ENCODE data around the gene DGUOK.
"Not testable (repeated sequence)": the region's sequence is repeated elsewhere in the genome, so short reads cannot be mapped to it uniquely, and the experiment has no call there.

Gene DGUOK

GRCh38 chr2:73925033-73925704 is 1.5 kb upstream of the DGUOK start:
- H3K27ac Mint-ChIP-seq: peak overlapping the region; percentile 11
- peaks cover 21% of the 10 kb centered on the region for H3K36me3 Mint-ChIP-seq (ENCODE audit: low read depth)
- H3K4me1 Mint-ChIP-seq (ENCODE audit: low read depth): peaks cover 35% of the 10 kb centered on the region
- no peak overlapping the region for H3K4me3 Mint-ChIP-seq
- no peak for DNase-seq
- no peaks in the 10 kb centered on the region for H3K9me3 Mint-ChIP-seq
- H3K27me3 Mint-ChIP-seq: no peaks in the 10 kb centered on the region

DNA sequence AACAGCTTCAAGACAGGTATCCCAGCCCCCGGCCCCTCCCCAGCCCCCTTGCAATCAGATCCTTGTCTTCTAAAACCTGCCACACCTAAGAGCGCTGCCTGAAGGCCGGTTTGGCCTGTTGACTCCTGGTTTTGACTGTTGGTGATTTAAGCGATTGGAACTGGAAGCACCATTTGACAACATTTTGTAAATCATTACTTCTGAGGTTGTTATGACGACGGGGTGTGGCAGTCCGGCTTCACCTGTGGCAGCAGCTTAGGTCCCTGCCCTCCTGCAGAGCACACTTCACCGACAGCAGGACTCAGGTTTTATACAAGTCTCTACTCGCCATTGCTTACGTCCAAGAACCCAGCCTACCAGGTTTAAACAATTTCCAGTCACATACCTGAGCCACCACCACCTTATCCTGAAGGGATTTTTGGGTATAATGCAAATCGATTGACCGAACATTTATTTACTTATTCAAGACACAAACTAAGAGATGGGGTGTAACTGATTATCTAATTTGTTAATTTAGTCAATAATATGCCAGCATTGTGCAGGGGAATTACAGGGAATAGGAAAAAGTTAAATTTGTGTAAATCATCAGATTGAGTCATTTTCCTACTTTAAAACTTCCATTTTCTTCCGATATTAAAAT is 707 bp upstream of the DGUOK start:
- Mint-ChIP-seq H3K36me3 (ENCODE audit: low read depth) (peaks cover 22% of the 10 kb centered on the region), H3K4me1 (ENCODE audit: low read depth) (peaks cover 41% of the 10 kb centered on the region), H3K9me3 (no peaks in the 10 kb centered on the region), H3K27me3 (no peaks in the 10 kb centered on the region), H3K4me3 (peak overlapping the region; percentile 95), H3K27ac (peak overlapping the region; percentile 83)
- DNase-seq: no peak

- peak overlapping the region; percentile 96 for H3K27ac Mint-ChIP-seq
- H3K36me3 Mint-ChIP-seq (ENCODE audit: low read depth): peaks cover 29% of the 10 kb centered on the region
- H3K4me3 Mint-ChIP-seq: peak overlapping the region; percentile 95
- H3K9me3 Mint-ChIP-seq: no peaks in the 10 kb centered on the region
- DNase-seq: no peak
- H3K4me1 Mint-ChIP-seq (ENCODE audit: low read depth): peaks cover 53% of the 10 kb centered on the region
- no peaks in the 10 kb centered on the region for H3K27me3 Mint-ChIP-seq
Observed at GRCh38 chr2:73927344-73927743, 664 bp downstream of the DGUOK start.

DNA sequence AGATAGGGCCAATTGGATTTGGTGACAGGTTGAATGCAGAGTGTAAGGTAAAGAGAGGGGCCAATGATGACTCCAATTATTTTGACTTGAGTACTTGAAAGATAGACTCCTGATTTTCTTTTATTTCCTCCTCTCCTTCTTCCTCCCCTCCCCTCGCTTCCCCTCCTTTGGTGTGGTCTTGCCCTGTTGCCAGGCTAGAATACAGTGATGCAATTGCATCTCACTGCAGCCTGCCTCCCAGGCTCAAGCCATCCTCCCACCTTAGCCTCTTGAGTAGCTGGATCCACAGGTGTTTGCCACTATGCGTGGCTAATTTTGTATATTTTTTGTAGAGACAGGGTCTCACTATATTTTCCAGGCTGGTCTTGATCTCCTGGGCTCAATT is 2.3 kb downstream of the DGUOK start:
- no peak for DNase-seq
- H3K36me3 Mint-ChIP-seq (ENCODE audit: low read depth): peaks cover 44% of the 10 kb centered on the region

DNA sequence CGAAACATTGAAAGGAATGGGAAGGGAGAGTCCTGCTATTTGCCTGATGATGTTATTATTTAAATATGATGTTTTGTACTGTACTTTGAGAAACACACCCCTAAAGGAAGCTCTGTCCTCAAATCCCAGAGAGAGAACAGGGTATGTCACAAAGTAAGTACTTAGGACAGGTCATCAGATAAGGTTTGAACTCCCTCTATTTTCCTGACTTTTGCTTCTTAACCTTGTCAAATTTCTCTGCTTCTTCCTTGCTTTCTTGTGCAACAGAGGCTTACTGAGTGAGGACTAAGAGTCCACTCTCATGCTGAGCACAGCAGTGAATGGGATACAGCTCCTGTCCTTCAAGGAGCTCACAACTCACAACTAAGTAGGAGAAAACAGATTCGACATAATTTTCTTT is 3.7 kb downstream of the DGUOK start:
- Mint-ChIP-seq H3K9me3 (no peaks in the 10 kb centered on the region), H3K27me3 (no peaks in the 10 kb centered on the region), H3K4me3 (no peak overlapping the region), H3K4me1 (ENCODE audit: low read depth) (peaks cover 76% of the 10 kb centered on the region), H3K36me3 (ENCODE audit: low read depth) (peaks cover 57% of the 10 kb centered on the region), H3K27ac (no peak overlapping the region)
- DNase-seq: no peak

More for the DNA sequence above, 2.3 kb downstream of the DGUOK start:
- Mint-ChIP-seq H3K27me3 (no peaks in the 10 kb centered on the region), H3K9me3 (no peaks in the 10 kb centered on the region), H3K4me1 (ENCODE audit: low read depth) (peaks cover 69% of the 10 kb centered on the region), H3K27ac (peak overlapping the region; percentile 78), H3K4me3 (peak overlapping the region; percentile 95)

- peak overlapping the region; percentile 92 for H3K27ac Mint-ChIP-seq
- H3K27me3 Mint-ChIP-seq: no peaks in the 10 kb centered on the region
- H3K4me1 Mint-ChIP-seq (ENCODE audit: low read depth): peaks cover 81% of the 10 kb centered on the region
- DNase-seq: peak; percentile 49
- H3K36me3 Mint-ChIP-seq (ENCODE audit: low read depth): peaks cover 69% of the 10 kb centered on the region
- H3K9me3 Mint-ChIP-seq: no peaks in the 10 kb centered on the region
- peak overlapping the region; percentile 39 for H3K4me3 Mint-ChIP-seq
Observed at GRCh38 chr2:73931531-73932500, 5.1 kb downstream of the DGUOK start.

DNA sequence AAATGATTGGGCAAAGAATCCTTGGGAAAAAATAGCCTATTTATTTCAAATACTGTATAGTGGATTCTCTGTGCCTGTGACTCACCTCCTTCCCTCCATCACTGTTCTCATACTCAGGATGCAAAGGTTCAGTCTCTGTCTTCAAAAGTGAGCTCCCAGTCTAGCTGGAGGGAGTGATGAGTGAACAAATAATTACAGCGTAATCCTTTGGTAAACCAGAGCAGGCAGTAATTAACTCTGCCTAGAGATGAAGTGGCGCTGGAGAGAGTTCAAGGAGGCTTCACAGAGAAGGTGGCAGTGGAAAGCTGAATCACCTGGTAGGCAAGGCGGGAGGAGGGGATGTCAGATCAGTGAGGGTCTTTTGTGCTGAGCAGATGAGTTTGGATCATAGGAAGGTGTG is 6.5 kb downstream of the DGUOK start:
- H3K36me3 Mint-ChIP-seq (ENCODE audit: low read depth): peaks cover 78% of the 10 kb centered on the region
- H3K27me3 Mint-ChIP-seq: no peaks in the 10 kb centered on the region
- peak overlapping the region; percentile 57 for H3K27ac Mint-ChIP-seq
- peak overlapping the region; percentile 26 for H3K4me3 Mint-ChIP-seq
- peaks cover 88% of the 10 kb centered on the region for H3K4me1 Mint-ChIP-seq (ENCODE audit: low read depth)
- no peaks in the 10 kb centered on the region for H3K9me3 Mint-ChIP-seq
- DNase-seq: no peak

DNA sequence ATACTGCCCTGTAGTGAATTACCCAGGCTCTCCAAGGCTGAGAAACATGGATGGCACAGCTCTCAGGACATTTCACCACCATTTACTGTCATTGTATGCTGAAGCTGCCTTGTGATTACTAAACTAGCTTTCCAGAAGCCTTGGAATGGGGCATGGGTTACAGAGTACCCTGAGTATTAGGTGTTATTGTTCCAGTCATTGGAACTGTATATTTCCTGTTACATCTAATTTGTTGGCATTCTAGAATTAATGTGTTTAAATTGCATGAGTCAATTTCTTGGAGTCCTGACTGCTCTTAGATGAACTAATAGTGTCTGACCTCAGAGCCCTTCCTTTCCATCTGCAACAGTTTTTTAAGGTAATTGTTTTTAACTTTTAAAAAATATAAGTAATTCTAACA is 9.0 kb downstream of the DGUOK start:
- Mint-ChIP-seq H3K4me1 (ENCODE audit: low read depth) (peaks cover 89% of the 10 kb centered on the region), H3K36me3 (ENCODE audit: low read depth) (peaks cover 86% of the 10 kb centered on the region), H3K4me3 (no peak overlapping the region), H3K27ac (no peak overlapping the region), H3K27me3 (no peaks in the 10 kb centered on the region), H3K9me3 (no peaks in the 10 kb centered on the region)
- no peak for DNase-seq

DNA sequence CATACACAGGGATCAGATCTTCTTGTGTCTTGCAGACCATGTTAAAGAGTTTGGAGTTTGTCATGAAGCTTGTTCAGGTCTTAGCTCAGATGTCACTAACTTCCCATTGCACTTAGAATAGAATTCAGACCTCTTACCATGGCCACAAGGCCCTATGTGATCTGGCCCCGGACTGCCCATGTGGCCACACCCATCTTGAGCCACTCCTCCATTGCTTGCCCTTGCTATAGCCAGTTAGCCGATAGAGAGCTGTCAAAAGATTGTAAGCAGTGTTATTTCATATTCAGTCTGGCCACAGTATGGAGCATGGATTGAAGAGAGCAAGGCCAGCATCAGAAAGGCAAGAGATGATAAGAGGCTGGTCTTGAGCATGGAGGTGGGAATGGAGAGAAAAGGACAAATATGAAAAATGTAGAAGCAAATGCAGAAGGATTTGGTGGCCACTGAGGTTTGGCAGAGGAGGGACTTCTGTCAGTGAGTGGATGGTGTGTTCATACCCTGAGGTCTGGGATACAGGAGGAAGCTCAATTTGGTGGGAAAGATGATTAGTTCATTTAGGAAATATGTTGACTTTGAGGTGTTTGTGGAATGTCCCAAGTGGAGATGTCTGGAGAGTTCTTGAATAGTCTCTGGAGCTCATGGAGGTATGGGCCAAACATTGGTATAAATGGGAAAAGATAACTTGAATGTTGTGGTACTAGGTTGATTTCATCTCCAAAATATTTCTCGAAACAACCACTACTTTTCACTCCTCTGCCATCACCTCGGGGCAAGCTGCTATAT is 10.6 kb downstream of the DGUOK start:
- H3K4me1 Mint-ChIP-seq (ENCODE audit: low read depth): peaks cover 86% of the 10 kb centered on the region
- DNase-seq: no peak
- no peaks in the 10 kb centered on the region for H3K9me3 Mint-ChIP-seq
- H3K4me3 Mint-ChIP-seq: no peak overlapping the region
- H3K27ac Mint-ChIP-seq: no peak overlapping the region
- H3K36me3 Mint-ChIP-seq (ENCODE audit: low read depth): peaks cover 92% of the 10 kb centered on the region
- no peaks in the 10 kb centered on the region for H3K27me3 Mint-ChIP-seq

DNA sequence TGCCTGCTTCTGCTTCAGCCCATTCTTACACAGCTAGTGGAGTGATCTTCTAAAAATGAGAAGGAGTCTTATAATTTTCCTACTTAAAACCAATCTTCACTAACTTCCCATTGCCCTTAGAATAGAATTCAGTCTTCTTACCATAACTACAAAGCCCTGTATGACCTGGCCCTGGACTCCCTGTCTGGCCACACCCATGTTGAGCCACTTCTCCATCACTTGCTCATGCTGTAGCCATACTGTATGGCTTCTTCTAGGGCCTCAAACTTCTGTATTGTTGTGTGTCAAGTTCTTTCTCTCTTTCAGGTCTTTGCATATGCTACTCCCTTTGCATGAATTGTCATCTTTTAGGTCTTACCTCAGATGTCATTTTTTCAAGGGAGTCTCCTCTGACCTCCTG is 11.2 kb downstream of the DGUOK start:
- no peak for DNase-seq
- Mint-ChIP-seq H3K9me3 (no peaks in the 10 kb centered on the region), H3K27ac (no peak overlapping the region), H3K27me3 (no peaks in the 10 kb centered on the region), H3K36me3 (ENCODE audit: low read depth) (peaks cover 92% of the 10 kb centered on the region), H3K4me3 (no peak overlapping the region), H3K4me1 (ENCODE audit: low read depth) (peaks cover 85% of the 10 kb centered on the region)

DNA sequence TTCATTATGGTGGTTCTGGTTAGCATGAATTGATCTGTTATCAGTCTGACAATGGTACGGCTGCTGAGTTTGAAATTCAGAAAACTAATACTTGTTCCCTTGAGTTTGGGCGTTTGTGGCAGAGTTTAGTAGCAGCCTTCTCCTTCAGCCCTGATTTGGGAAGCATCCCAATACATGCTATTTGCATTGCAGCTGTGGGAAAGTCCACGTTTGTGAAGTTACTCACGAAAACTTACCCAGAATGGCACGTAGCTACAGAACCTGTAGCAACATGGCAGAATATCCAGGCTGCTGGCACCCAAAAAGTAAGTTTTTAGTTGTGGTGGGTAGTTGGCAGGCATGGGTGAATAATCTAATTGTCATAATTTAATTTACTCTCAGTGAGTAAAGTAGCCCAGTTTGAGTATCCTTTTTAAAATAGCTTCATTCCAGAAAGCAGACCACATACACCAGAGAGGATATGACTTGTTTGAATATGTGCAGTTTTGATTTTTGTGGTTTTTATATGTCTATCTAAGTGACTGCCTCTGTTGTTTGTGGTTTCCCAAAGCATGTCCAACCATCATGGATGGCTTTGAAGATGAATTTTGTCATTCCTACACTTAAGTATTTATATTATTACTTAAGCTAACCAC is 12.2 kb downstream of the DGUOK start:
- DNase-seq: no peak
- H3K4me1 Mint-ChIP-seq (ENCODE audit: low read depth): peaks cover 83% of the 10 kb centered on the region
- peak overlapping the region; percentile 21 for H3K4me3 Mint-ChIP-seq
- H3K36me3 Mint-ChIP-seq (ENCODE audit: low read depth): peaks cover 91% of the 10 kb centered on the region
- H3K27me3 Mint-ChIP-seq: no peaks in the 10 kb centered on the region
- peak overlapping the region; percentile 87 for H3K27ac Mint-ChIP-seq
- H3K9me3 Mint-ChIP-seq: no peaks in the 10 kb centered on the region

DNA sequence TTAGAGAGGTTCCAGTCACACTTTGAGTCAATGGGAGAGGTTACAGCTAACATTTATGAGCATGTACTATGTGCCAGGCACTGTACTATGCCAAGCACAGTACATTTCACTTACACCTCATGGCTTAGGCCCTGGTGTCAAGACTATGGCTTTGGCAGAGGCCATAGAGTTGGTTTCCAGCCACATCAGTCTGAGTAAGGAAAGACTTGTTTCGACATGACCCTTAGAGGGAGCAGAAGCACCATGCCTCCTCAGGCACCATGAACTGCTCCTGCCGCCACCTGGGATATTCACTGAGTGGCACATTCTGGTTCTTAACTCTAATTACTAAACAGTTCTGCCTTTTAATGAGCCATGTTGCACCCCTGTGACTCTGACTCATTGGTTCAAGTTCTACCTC is 12.7 kb downstream of the DGUOK start:
- peak; percentile 50 for DNase-seq
- no peak overlapping the region for H3K4me3 Mint-ChIP-seq
- no peaks in the 10 kb centered on the region for H3K9me3 Mint-ChIP-seq
- H3K4me1 Mint-ChIP-seq (ENCODE audit: low read depth): peaks cover 84% of the 10 kb centered on the region
- peaks cover 90% of the 10 kb centered on the region for H3K36me3 Mint-ChIP-seq (ENCODE audit: low read depth)
- peak overlapping the region; percentile 87 for H3K27ac Mint-ChIP-seq
- H3K27me3 Mint-ChIP-seq: no peaks in the 10 kb centered on the region

- not testable (repeated sequence) for DNase-seq, H3K4me3 Mint-ChIP-seq, H3K9me3 Mint-ChIP-seq, H3K27me3 Mint-ChIP-seq
- peak overlapping the region; percentile 87 for H3K27ac Mint-ChIP-seq
- peaks cover 89% of the 10 kb centered on the region for H3K4me1 Mint-ChIP-seq (ENCODE audit: low read depth)
- peaks cover 92% of the 10 kb centered on the region for H3K36me3 Mint-ChIP-seq (ENCODE audit: low read depth)
Observed at GRCh38 chr2:73940066-73940465, 13.4 kb downstream of the DGUOK start.

- Mint-ChIP-seq H3K36me3 (ENCODE audit: low read depth) (peaks cover 91% of the 10 kb centered on the region), H3K4me1 (ENCODE audit: low read depth) (peaks cover 88% of the 10 kb centered on the region), H3K9me3 (no peaks in the 10 kb centered on the region), H3K27ac (peak overlapping the region; percentile 50), H3K4me3 (no peak overlapping the region), H3K27me3 (no peaks in the 10 kb centered on the region)
- DNase-seq: no peak
Observed at GRCh38 chr2:73942664-73943063, 16.0 kb downstream of the DGUOK start.
